Measurements from ENCODE around the gene MOB1A. TPM values are rescaled to one million over a fixed set of nuclear protein-coding genes. Genes with fewer than 3 reads are reported as not detected.

The MOB1A gene
- total RNA-seq, 1 experiment from 2014 or later, result 88.2 TPM

GRCh38 chr2:74226648-74227213, 48.1 kb upstream of the MOB1A start:
- ChIA-PET CTCF (interaction anchor here (3.0 kb wide), 1 partner anchor 108 kb away, joined by 12 read pairs; no protein-coding TSS in a partner anchor), POLR2A (no interaction called here)
- no peaks in the 10 kb centered on the region for H3K36me3 Mint-ChIP-seq
- peaks cover 13% of the 10 kb centered on the region for H3K4me1 Mint-ChIP-seq
- H3K27me3 Mint-ChIP-seq (ENCODE audit: low read depth), result peaks cover 4% of the 10 kb centered on the region; the same call in 1 of the 2 replicates
- no peak for ATAC-seq
- H3K9me3 Mint-ChIP-seq, result no peaks in the 10 kb centered on the region
- DNase-seq (ENCODE audit: low spot score), result no peak
- TF ChIP-seq MAX (CRISPR knock-in tag; IDR thresholded peaks at IDR 0.05) (no peak), FOXP4 (CRISPR knock-in tag; IDR thresholded peaks at IDR 0.05) (no peak), NFATC4 (CRISPR knock-in tag; IDR thresholded peaks at IDR 0.05) (peak; percentile 76; the same call in 1 of the 2 replicates), ARID4B (CRISPR knock-in tag; IDR thresholded peaks at IDR 0.05; ENCODE audit: borderline replicate concordance) (no peak), SMAD3 (CRISPR knock-in tag; IDR thresholded peaks at IDR 0.05; ENCODE audit: borderline replicate concordance) (no peak)
- no peak overlapping the region for H3K27ac Mint-ChIP-seq
- H3K4me3 Mint-ChIP-seq, result no peak overlapping the region

GRCh38 chr2:74225698-74226459, 47.2 kb upstream of the MOB1A start:
- no peak overlapping the region for H3K4me3 Mint-ChIP-seq
- H3K27ac Mint-ChIP-seq, result no peak overlapping the region; the same call in 1 of the 2 replicates
- H3K9me3 Mint-ChIP-seq, result no peaks in the 10 kb centered on the region
- no peak for TF ChIP-seq E2F4 (CRISPR knock-in tag; IDR thresholded peaks at IDR 0.05; ENCODE audit: borderline replicate concordance, low read depth)
- TF ChIP-seq IRF2 (CRISPR knock-in tag; IDR thresholded peaks at IDR 0.05; ENCODE audit: borderline replicate concordance, low read depth), result no peak
- TF ChIP-seq ELF4 (CRISPR knock-in tag; IDR thresholded peaks at IDR 0.05; ENCODE audit: low read depth), result no peak
- TF ChIP-seq CBFB (CRISPR knock-in tag; IDR thresholded peaks at IDR 0.05; ENCODE audit: low read depth), result no peak
- TF ChIP-seq ZNF121 (CRISPR knock-in tag; IDR thresholded peaks at IDR 0.05), result no peak
- no peak for TF ChIP-seq ZSCAN18 (CRISPR knock-in tag; IDR thresholded peaks at IDR 0.05)
- TF ChIP-seq TEAD1 (CRISPR knock-in tag; IDR thresholded peaks at IDR 0.05), result no peak
- no peak for TF ChIP-seq CDX4 (CRISPR knock-in tag; IDR thresholded peaks at IDR 0.05; ENCODE audit: borderline replicate concordance)
- TF ChIP-seq AFF4 (CRISPR knock-in tag; IDR thresholded peaks at IDR 0.05; ENCODE audit: borderline replicate concordance), result no peak
- no peak for TF ChIP-seq NR2C2 (CRISPR knock-in tag; IDR thresholded peaks at IDR 0.05)
- ChIA-PET POLR2A (no interaction called here), CTCF (no interaction called here)
- peaks cover 4% of the 10 kb centered on the region for H3K36me3 Mint-ChIP-seq
- peaks cover 16% of the 10 kb centered on the region for H3K4me1 Mint-ChIP-seq
- peaks cover 4% of the 10 kb centered on the region; the same call in 1 of the 2 replicates for H3K27me3 Mint-ChIP-seq (ENCODE audit: low read depth)
- DNase-seq (ENCODE audit: low spot score), result no peak
- no peak for ATAC-seq
